GM21529 (cell line): ENCODE results near the gene NF1.

ENCODE experiments used
- ATAC-seq: cut with Tn5 transposase; IDR thresholded peaks from one replicate; pipeline ENCODE4 v1.9.1; 2021; ENCODE audit not compliant: unreplicated experiment

NF1 gene

GRCh38 chr17:31418773-31419350 lies 324.1 kb downstream of the NF1 start:
- no peak for ATAC-seq

- ATAC-seq: no peak
These were observed 327.7 kb downstream of the NF1 start for GRCh38 chr17:31422443-31422842.

DNA sequence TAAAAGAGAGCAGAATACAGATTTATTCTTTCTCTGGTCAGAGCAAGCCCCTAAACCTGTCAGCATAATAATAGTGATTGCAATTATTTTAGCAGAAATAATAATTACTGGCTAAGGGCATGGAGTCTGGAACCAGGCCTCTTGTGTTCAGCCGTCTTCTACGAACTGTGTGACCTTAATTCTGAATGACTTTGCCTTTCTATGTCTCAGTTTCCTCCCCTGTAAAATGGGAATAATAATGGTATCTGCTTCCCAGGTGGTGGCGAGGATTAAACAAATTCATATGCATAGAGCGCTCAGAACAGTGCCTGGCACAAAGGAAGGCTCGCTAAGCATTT lies 330.1 kb downstream of the NF1 start:
- ATAC-seq: no peak

DNA sequence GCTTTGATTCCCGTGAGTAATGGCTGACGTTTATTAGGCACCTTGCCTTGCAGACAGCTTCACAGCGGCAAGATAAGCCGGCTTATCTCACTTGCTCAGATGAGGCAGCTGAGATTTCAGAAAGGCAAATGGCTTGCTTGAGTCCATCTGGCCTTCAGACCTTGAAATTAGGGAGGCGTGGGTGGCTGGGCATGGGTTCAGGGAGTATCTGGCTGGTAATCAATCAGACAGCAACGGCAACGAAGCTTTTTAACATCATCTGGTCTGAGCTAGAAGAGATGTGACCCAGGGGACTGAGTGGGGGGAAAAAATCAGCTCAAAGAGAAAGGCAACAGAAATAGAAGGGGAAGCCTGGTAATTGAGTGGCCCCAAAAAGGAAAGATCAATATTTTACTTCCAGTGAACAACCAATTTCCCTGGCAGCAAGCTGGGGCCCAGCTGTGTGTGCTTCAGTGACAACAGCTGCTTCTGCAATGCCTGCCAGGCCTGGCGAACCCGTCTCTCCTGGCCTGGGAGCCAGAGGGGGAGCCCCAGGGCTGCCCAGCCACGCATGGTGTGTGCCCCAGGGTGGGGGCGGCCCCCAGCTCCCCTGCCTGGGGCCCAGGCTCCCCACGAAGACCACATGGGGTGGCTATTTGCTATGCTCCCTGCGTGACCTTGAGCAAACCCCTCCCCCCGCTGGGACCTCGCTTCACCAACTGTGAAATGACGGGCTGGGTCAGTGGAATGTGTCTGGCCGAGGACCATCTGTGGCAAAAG lies 330.7 kb downstream of the NF1 start:
- ATAC-seq: no peak
